DMS153 treated with DMSO at 0.1 percent for 48 hours (cell line): ENCODE measurements around the gene DOCK1.

Experiments
- DNase-seq: peaks from one replicate; lab custom pipeline; 2025; ENCODE audit not compliant: unreplicated experiment; lab: John Stamatoyannopoulos, UW

DOCK1 gene

GRCh38 chr10:126949161-126949503, 43.9 kb downstream of the DOCK1 start:
- no peak for DNase-seq

GRCh38 chr10:126950401-126951105, 45.3 kb downstream of the DOCK1 start:
- DNase-seq = no peak

- DNase-seq = no peak
Observed at GRCh38 chr10:126953886-126954285, 48.7 kb downstream of the DOCK1 start.

GRCh38 chr10:126955396-126955795, 50.2 kb downstream of the DOCK1 start:
- no peak for DNase-seq

- no peak for DNase-seq
Observed at GRCh38 chr10:126955934-126956711, 50.9 kb downstream of the DOCK1 start.

- no peak for DNase-seq
Observed at GRCh38 chr10:126956712-126957108, 51.5 kb downstream of the DOCK1 start.

GRCh38 chr10:126957111-126957510, 51.9 kb downstream of the DOCK1 start:
- no peak for DNase-seq

GRCh38 chr10:126959431-126959830, 54.2 kb downstream of the DOCK1 start:
- no peak for DNase-seq

GRCh38 chr10:126959906-126960685, 54.9 kb downstream of the DOCK1 start:
- DNase-seq = no peak

- DNase-seq = no peak
Observed at GRCh38 chr10:126963354-126963753, 58.1 kb downstream of the DOCK1 start.

- no peak for DNase-seq
Observed at GRCh38 chr10:126964190-126964589, 59.0 kb downstream of the DOCK1 start.

GRCh38 chr10:126966938-126967337, 61.7 kb downstream of the DOCK1 start:
- DNase-seq = no peak

- no peak for DNase-seq
Observed at GRCh38 chr10:126969310-126969709, 64.1 kb downstream of the DOCK1 start.

GRCh38 chr10:126972635-126973414, 67.6 kb downstream of the DOCK1 start:
- no peak for DNase-seq

- no peak for DNase-seq
Observed at GRCh38 chr10:126975221-126975620, 70.0 kb downstream of the DOCK1 start.

- DNase-seq = no peak
Observed at GRCh38 chr10:126977216-126977615, 72.0 kb downstream of the DOCK1 start.

- DNase-seq = no peak
Observed at GRCh38 chr10:126979311-126979710, 74.1 kb downstream of the DOCK1 start.

GRCh38 chr10:126993208-126993607, 88.0 kb downstream of the DOCK1 start:
- no peak for DNase-seq

- no peak for DNase-seq
Observed at GRCh38 chr10:126997801-126998590, 92.8 kb downstream of the DOCK1 start.

- DNase-seq = no peak
Observed at GRCh38 chr10:127000598-127000997, 95.4 kb downstream of the DOCK1 start.
